NB4 (cell line): ENCODE results near the gene KIF21A.

Experiments
- CTCF ChIP-seq: IDR thresholded peaks from one replicate; pipeline ENCODE4 v1.5.1; 2012; ENCODE audit warnings: low read depth, low read length
- MYC ChIP-seq: IDR thresholded peaks from 2 replicates; pipeline ENCODE4 v1.6.1; 2011; ENCODE audit warnings: low read depth, low read length
- POLR2A ChIP-seq: IDR thresholded peaks from 2 replicates; pipeline ENCODE4 v1.6.1; 2011; ENCODE audit warnings: mild to moderate bottlenecking; ENCODE audit not compliant: insufficient read length; ENCODE audit errors: extremely low read depth

GRCh38 chr12:39294715-39295114 lies 148.2 kb downstream of the KIF21A start:
- TF ChIP-seq MYC (no peak), CTCF (no peak), POLR2A (no peak)
